H1 (cell line): Measurements from ENCODE around the gene CANT1. TPM values are rescaled to one million over a fixed set of nuclear protein-coding genes. Genes with fewer than 3 reads are reported as not detected.

Experiments used
- CBX5 ChIP-seq: fragments of 300-800, 300-1000 bp; sonication (generic); IDR thresholded peaks from 2 replicates; pipeline ENCODE4 v1.7.1; 2016; ENCODE audit warnings: antibody characterized with exemption, low read length, low read depth
- CEBPB ChIP-seq: IDR thresholded peaks from 2 replicates; pipeline ENCODE4 v1.6.1; 2012; ENCODE audit warnings: low read depth, low read length
- EGR1 ChIP-seq: IDR thresholded peaks from 2 replicates; pipeline ENCODE4 v1.6.1; 2011; ENCODE audit warnings: low read depth, low read length, borderline replicate concordance
- GTF2F1 ChIP-seq: IDR thresholded peaks from 2 replicates; pipeline ENCODE4 v1.6.1; 2012; ENCODE audit warnings: low read depth, low read length, improper control_type of control experiment, borderline replicate concordance
- JUN ChIP-seq: IDR thresholded peaks from 2 replicates; pipeline ENCODE4 v1.6.1; 2011; ENCODE audit warnings: low read depth, mild to moderate bottlenecking, improper control_type of control experiment, low read length
- KDM4A ChIP-seq: IDR thresholded peaks from one replicate; pipeline ENCODE4 v1.7.1; 2012; ENCODE audit warnings: low read depth, mild to moderate bottlenecking, moderate library complexity, low read length, inconsistent platforms; ENCODE audit not compliant: severe bottlenecking
- RBBP5 ChIP-seq: IDR thresholded peaks from 2 replicates; pipeline ENCODE4 v1.7.1; 2012; ENCODE audit warnings: low read depth, mild to moderate bottlenecking, inconsistent platforms, low read length, moderate library complexity, borderline replicate concordance
- RNF2 ChIP-seq: fragments of 200-900, 300-1000 bp; sonication (generic); IDR thresholded peaks from 2 replicates; pipeline ENCODE4 v1.7.1; 2016; ENCODE audit warnings: borderline replicate concordance, low read depth, mild to moderate bottlenecking, antibody characterized with exemption, low read length; ENCODE audit not compliant: poor library complexity, severe bottlenecking; ENCODE audit errors: missing control alignments
- SIN3A ChIP-seq, 2 experiments: IDR thresholded peaks in 1 of 2; conservative IDR thresholded peaks in 1 of 2; 2 replicates each; pipeline ENCODE4 v1.6.1; 2011 to 2012; ENCODE audit warnings: low read length in 2 of 2, improper control_type of control experiment in 1 of 2, low read depth in 1 of 2, mild to moderate bottlenecking in 1 of 2
- SIX5 ChIP-seq: IDR thresholded peaks from 2 replicates; pipeline ENCODE4 v1.6.1; 2011; ENCODE audit warnings: mild to moderate bottlenecking, low read depth, low read length
- SP4 ChIP-seq: IDR thresholded peaks from 2 replicates; pipeline ENCODE4 v1.6.1; 2012; ENCODE audit warnings: low read length, inconsistent platforms
- polyA plus RNA-seq, 7 experiments: library from polyadenylated mRNA; depleted of rRNA in 3 of 7; stranded (reverse) in 5 of 7; unstranded in 2 of 7; fragments of >200 nt in 5 of 7; fragments of 200-250 nt in 2 of 7; gene quantifications; 1 replicate in 5 of 7; 2 replicates in 1 of 7; 4 replicates in 1 of 7; pipeline versions ENCODE4 v1.2.1 to v1.2.3, GENCODE V29; 2011 to 2013; ENCODE audit warnings: missing spikeins in 2 of 7, mixed read lengths in 2 of 7
- total RNA-seq: library from RNA; stranded (reverse); fragmentation: NEBNext Ultra II Directional; extraction: Animal tissue kit (Norgen Biotek cat#: 25700); gene quantifications from 2 replicates; pipeline ENCODE4 v1.2.1, GENCODE V29; 2021
- TF ChIP-seq, protein P1 (sequence below): IDR thresholded peaks from 2 replicates; pipeline ENCODE4 v1.6.1; 2012; ENCODE audit warnings: inconsistent platforms
- TF ChIP-seq, protein P2 (sequence below): IDR thresholded peaks from 2 replicates; pipeline ENCODE4 v1.6.1; 2012; ENCODE audit warnings: inconsistent platforms

The CANT1 gene
- total and polyA plus RNA-seq, 2 of the 8 experiments (the other 6 are each of a cell fraction or from before 2014, with no cell fraction given): 23.0 to 32.6 TPM

DNA sequence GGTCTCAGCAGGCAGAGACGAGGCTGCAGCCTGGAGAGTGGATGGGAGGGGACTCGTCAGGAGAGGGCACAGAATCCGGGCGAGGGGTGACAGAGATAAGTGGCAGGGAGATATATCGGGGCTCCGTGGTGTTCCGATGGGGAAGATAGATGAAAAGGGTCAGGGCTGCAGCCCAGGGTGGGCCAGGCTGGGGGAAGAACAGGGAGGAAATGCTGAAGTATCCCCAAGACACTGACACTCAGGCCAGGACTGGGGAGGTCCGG lies 32.0 kb downstream of the CANT1 start (continued):
- TF ChIP-seq SP4 (no peak), SIX5 (no peak), JUN (no peak), CEBPB (no peak), SIN3A (conservative IDR thresholded peaks at IDR 0.05 in 1 of 2, IDR thresholded peaks at IDR 0.05 in 1 of 2; ENCODE audit: low read depth in 1 of 2, low read length in 2 of 2) (no peak), KDM4A (no peak), CBX5 (no peak), EGR1 (no peak), GTF2F1 (no peak), RNF2 (no peak), RBBP5 (no peak)
- TF ChIP-seq, protein P1, sequence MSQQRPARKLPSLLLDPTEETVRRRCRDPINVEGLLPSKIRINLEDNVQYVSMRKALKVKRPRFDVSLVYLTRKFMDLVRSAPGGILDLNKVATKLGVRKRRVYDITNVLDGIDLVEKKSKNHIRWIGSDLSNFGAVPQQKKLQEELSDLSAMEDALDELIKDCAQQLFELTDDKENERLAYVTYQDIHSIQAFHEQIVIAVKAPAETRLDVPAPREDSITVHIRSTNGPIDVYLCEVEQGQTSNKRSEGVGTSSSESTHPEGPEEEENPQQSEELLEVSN: no peak
- TF ChIP-seq, protein P2, sequence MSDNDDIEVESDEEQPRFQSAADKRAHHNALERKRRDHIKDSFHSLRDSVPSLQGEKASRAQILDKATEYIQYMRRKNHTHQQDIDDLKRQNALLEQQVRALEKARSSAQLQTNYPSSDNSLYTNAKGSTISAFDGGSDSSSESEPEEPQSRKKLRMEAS: no peak
